HG02870 (cell line): Measurements from ENCODE around the gene SORCS2.

Experiments
- ATAC-seq: cut with Tn5 transposase; IDR thresholded peaks from one replicate; pipeline ENCODE4 v1.9.1; 2021; ENCODE audit warnings: mild to moderate bottlenecking, moderate library complexity; ENCODE audit not compliant: unreplicated experiment

Gene SORCS2

GRCh38 chr4:7384929-7385890, 192.9 kb downstream of the SORCS2 start:
- no peak for ATAC-seq

GRCh38 chr4:7387925-7388324, 195.6 kb downstream of the SORCS2 start:
- ATAC-seq: no peak

GRCh38 chr4:7388627-7389026, 196.3 kb downstream of the SORCS2 start:
- no peak for ATAC-seq

GRCh38 chr4:7389101-7389701, 196.9 kb downstream of the SORCS2 start:
- no peak for ATAC-seq

- no peak for ATAC-seq
These were observed 197.4 kb downstream of the SORCS2 start for GRCh38 chr4:7389719-7390118.

- no peak for ATAC-seq
These were observed 198.0 kb downstream of the SORCS2 start for GRCh38 chr4:7390336-7390735.

- no peak for ATAC-seq
These were observed 198.7 kb downstream of the SORCS2 start for GRCh38 chr4:7390906-7391636.

- no peak for ATAC-seq
These were observed 199.5 kb downstream of the SORCS2 start for GRCh38 chr4:7391637-7392437.

GRCh38 chr4:7392438-7393421, 200.4 kb downstream of the SORCS2 start:
- no peak for ATAC-seq

- ATAC-seq: no peak
These were observed 201.6 kb downstream of the SORCS2 start for GRCh38 chr4:7393601-7394575.

- no peak for ATAC-seq
These were observed 202.5 kb downstream of the SORCS2 start for GRCh38 chr4:7394681-7395451.

- ATAC-seq: no peak
These were observed 203.3 kb downstream of the SORCS2 start for GRCh38 chr4:7395645-7396044.

GRCh38 chr4:7396186-7396910, 204.0 kb downstream of the SORCS2 start:
- no peak for ATAC-seq

GRCh38 chr4:7397206-7398103, 205.1 kb downstream of the SORCS2 start:
- no peak for ATAC-seq

- ATAC-seq: no peak
These were observed 205.7 kb downstream of the SORCS2 start for GRCh38 chr4:7398104-7398423.

GRCh38 chr4:7398788-7399439, 206.6 kb downstream of the SORCS2 start:
- ATAC-seq: no peak
